ENCODE data around the gene PRPH. TPM values are rescaled to one million over a fixed set of nuclear protein-coding genes. Genes with fewer than 3 reads are reported as not detected.
"Not testable (repeated sequence)": the region's sequence is repeated elsewhere in the genome, so short reads cannot be mapped to it uniquely, and the experiment has no call there.

PRPH gene
- total RNA-seq, 3 donors from 2014 or later: not detected

GRCh38 chr12:49305762-49306510, 11.0 kb downstream of the PRPH start:
- Mint-ChIP-seq H3K36me3 (ENCODE audit: insufficient read depth) (no peaks in the 10 kb centered on the region), H3K27me3 (ENCODE audit: low read depth) (peaks cover 47% of the 10 kb centered on the region), H3K4me1 (ENCODE audit: low read depth) (peaks cover 4% of the 10 kb centered on the region), H3K4me3 (no peak overlapping the region), H3K9me3 (no peaks in the 10 kb centered on the region)
- no peak for DNase-seq
- ATAC-seq: no peak

GRCh38 chr12:49309386-49309785, 14.4 kb downstream of the PRPH start:
- DNase-seq (no peak), ATAC-seq (no peak)
- no peaks in the 10 kb centered on the region for H3K4me1 Mint-ChIP-seq (ENCODE audit: low read depth)
- H3K36me3 Mint-ChIP-seq (ENCODE audit: insufficient read depth): no peaks in the 10 kb centered on the region
- peaks cover 38% of the 10 kb centered on the region for H3K27me3 Mint-ChIP-seq (ENCODE audit: low read depth)
- no peak overlapping the region for H3K4me3 Mint-ChIP-seq
- no peaks in the 10 kb centered on the region for H3K9me3 Mint-ChIP-seq

DNA sequence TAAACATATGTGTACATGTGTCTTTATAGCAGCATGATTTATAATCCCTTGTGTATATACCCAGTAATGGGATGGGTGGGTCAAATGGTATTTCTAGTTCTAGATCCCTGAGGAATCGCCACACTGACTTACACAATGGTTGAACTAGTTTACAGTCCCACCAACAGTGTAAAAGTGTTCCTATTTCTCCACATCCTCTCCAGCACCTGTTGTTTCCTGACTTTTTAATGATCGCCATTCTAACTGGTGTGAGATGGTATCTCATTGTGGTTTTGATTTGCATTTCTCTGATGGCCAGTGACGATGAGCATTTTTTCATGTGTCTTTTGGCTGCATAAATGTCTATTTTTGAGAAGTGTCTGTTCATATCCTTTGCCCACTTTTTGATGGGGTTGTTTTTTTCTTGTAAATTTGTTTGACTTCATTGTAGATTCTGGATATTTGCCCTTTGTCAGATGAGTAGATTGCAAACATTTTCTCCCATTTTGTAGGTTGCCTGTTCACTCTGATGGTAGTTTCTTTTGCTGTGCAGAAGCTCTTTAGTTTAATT, 15.6 kb downstream of the PRPH start:
- H3K36me3 Mint-ChIP-seq (ENCODE audit: insufficient read depth); H3K9me3 Mint-ChIP-seq; DNase-seq; ATAC-seq; H3K4me1 Mint-ChIP-seq (ENCODE audit: low read depth); H3K4me3 Mint-ChIP-seq: not testable (repeated sequence)
- peaks cover 34% of the 10 kb centered on the region for H3K27me3 Mint-ChIP-seq (ENCODE audit: low read depth)

- H3K36me3 Mint-ChIP-seq (ENCODE audit: insufficient read depth): no peaks in the 10 kb centered on the region
- ATAC-seq (no peak), DNase-seq (no peak)
- no peaks in the 10 kb centered on the region for H3K4me1 Mint-ChIP-seq (ENCODE audit: low read depth)
- no peak overlapping the region for H3K4me3 Mint-ChIP-seq
- H3K9me3 Mint-ChIP-seq: no peaks in the 10 kb centered on the region
- H3K27me3 Mint-ChIP-seq (ENCODE audit: low read depth): peaks cover 12% of the 10 kb centered on the region
Observed at GRCh38 chr12:49314811-49315210, 19.9 kb downstream of the PRPH start.

DNA sequence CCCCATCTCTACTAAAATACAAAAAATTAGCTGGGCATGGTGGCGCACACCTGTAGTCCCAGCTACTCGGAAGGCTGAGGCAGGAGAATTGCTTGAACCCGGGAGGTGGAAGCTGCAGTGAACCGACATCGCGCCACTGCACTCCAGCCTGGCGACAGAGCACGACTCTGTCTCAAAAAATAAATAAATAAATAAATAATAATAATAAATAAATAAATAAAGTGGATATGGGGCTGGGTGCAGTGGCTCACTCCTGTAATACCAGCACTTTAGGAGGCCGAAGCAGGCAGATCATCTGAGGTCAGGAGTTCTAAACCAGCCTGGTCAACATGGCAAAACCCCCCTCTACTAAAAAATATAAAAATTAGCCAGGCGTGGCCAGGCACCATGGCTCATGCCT, 22.2 kb downstream of the PRPH start:
- not testable (repeated sequence) for H3K27me3 Mint-ChIP-seq (ENCODE audit: low read depth); H3K4me3 Mint-ChIP-seq; DNase-seq; H3K4me1 Mint-ChIP-seq (ENCODE audit: low read depth); ATAC-seq; H3K36me3 Mint-ChIP-seq (ENCODE audit: insufficient read depth); H3K9me3 Mint-ChIP-seq

- Mint-ChIP-seq H3K4me1 (ENCODE audit: low read depth) (peaks cover 17% of the 10 kb centered on the region), H3K4me3 (peak overlapping the region; percentile 48)
- H3K9me3 Mint-ChIP-seq; DNase-seq; H3K27me3 Mint-ChIP-seq (ENCODE audit: low read depth); ATAC-seq; H3K36me3 Mint-ChIP-seq (ENCODE audit: insufficient read depth): not testable (repeated sequence)
Observed at GRCh38 chr12:49320411-49321103, 25.6 kb downstream of the PRPH start.

DNA sequence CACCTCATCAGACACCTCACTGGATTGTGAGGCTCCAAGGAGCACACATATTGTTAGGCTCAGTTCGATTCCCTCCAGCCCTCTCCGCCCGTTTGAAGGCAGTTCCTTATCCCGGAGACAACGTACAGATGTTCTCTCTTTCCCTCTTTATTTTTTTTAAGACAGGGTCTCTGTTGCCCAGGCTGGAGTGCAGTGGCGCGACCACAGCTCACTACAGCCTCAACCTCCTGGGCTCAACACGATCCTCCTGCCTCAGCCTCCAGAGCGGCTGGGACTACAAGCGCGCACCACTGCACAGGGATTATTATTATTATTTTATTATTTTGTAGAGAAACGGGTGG, 27.4 kb downstream of the PRPH start:
- DNase-seq: no peak
- no peaks in the 10 kb centered on the region for H3K36me3 Mint-ChIP-seq (ENCODE audit: insufficient read depth)
- no peaks in the 10 kb centered on the region for H3K27me3 Mint-ChIP-seq (ENCODE audit: low read depth)
- no peak for ATAC-seq
- H3K4me3 Mint-ChIP-seq: peak overlapping the region; percentile 84
- H3K4me1 Mint-ChIP-seq (ENCODE audit: low read depth): peaks cover 17% of the 10 kb centered on the region
- no peaks in the 10 kb centered on the region for H3K9me3 Mint-ChIP-seq

- H3K9me3 Mint-ChIP-seq: no peaks in the 10 kb centered on the region
- DNase-seq (peak; percentile 95), ATAC-seq (peak; percentile 98 to 99)
- H3K4me3 Mint-ChIP-seq: peak within 1 kb of the TSS; percentile 84
- H3K27me3 Mint-ChIP-seq (ENCODE audit: low read depth): no peaks in the 10 kb centered on the region
- H3K36me3 Mint-ChIP-seq (ENCODE audit: insufficient read depth): no peaks in the 10 kb centered on the region
- H3K4me1 Mint-ChIP-seq (ENCODE audit: low read depth): peaks cover 17% of the 10 kb centered on the region
Observed at GRCh38 chr12:49322708-49323523, 28.0 kb downstream of the PRPH start, which contains the start of gene TROAP. Gene TROAP (plus strand): TSS chr12:49323255. CDS start chr12:49323609, 354 bp downstream.

- Mint-ChIP-seq H3K36me3 (ENCODE audit: insufficient read depth) (no peaks in the 10 kb centered on the region), H3K4me3 (peak overlapping the region; percentile 84), H3K27me3 (ENCODE audit: low read depth) (no peaks in the 10 kb centered on the region), H3K9me3 (no peaks in the 10 kb centered on the region), H3K4me1 (ENCODE audit: low read depth) (peaks cover 17% of the 10 kb centered on the region)
- no peak for DNase-seq
- ATAC-seq: no peak
Observed at GRCh38 chr12:49323524-49324097, 28.7 kb downstream of the PRPH start.

GRCh38 chr12:49325606-49326005, 30.7 kb downstream of the PRPH start:
- H3K36me3 Mint-ChIP-seq (ENCODE audit: insufficient read depth): no peaks in the 10 kb centered on the region
- H3K4me3 Mint-ChIP-seq: no peak overlapping the region
- H3K9me3 Mint-ChIP-seq: no peaks in the 10 kb centered on the region
- H3K27me3 Mint-ChIP-seq (ENCODE audit: low read depth): no peaks in the 10 kb centered on the region
- DNase-seq (no peak), ATAC-seq (no peak)
- peaks cover 17% of the 10 kb centered on the region for H3K4me1 Mint-ChIP-seq (ENCODE audit: low read depth)

GRCh38 chr12:49327368-49327767, 32.4 kb downstream of the PRPH start:
- Mint-ChIP-seq H3K9me3 (no peaks in the 10 kb centered on the region), H3K36me3 (ENCODE audit: insufficient read depth) (no peaks in the 10 kb centered on the region), H3K4me3 (no peak overlapping the region), H3K27me3 (ENCODE audit: low read depth) (peaks cover 17% of the 10 kb centered on the region), H3K4me1 (ENCODE audit: low read depth) (peaks cover 8% of the 10 kb centered on the region)
- DNase-seq (no peak), ATAC-seq (no peak)

DNA sequence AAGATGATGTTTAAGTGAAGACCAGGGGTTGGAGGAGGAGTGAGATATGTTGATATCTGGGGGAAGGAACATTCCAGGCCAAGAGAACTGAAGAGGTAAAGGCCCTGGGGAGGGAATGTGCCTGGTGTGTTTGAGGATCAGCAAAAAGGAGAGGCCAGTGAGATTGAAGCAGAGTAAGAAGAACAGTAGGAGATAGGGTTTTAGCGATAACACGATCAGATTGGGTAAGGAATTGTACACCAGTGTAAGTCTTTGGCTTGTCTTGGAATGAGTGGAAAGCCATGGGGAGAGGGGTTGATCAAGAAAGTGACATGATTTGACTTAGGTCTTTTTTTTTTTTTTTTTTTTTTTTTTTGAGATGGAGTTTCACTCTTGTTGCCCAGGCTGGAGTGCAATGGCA, 32.9 kb downstream of the PRPH start:
- H3K4me1 Mint-ChIP-seq (ENCODE audit: low read depth): peaks cover 7% of the 10 kb centered on the region
- no peaks in the 10 kb centered on the region for H3K36me3 Mint-ChIP-seq (ENCODE audit: insufficient read depth)
- no peak overlapping the region for H3K4me3 Mint-ChIP-seq
- DNase-seq (no peak), ATAC-seq (no peak)
- H3K27me3 Mint-ChIP-seq (ENCODE audit: low read depth): peaks cover 22% of the 10 kb centered on the region
- no peaks in the 10 kb centered on the region for H3K9me3 Mint-ChIP-seq

- Mint-ChIP-seq H3K9me3 (no peaks in the 10 kb centered on the region), H3K4me1 (ENCODE audit: low read depth) (peaks cover 2% of the 10 kb centered on the region), H3K4me3 (no peak overlapping the region), H3K36me3 (ENCODE audit: insufficient read depth) (no peaks in the 10 kb centered on the region), H3K27me3 (ENCODE audit: low read depth) (peaks cover 29% of the 10 kb centered on the region)
- ATAC-seq: no peak
- DNase-seq: no peak
Observed at GRCh38 chr12:49328816-49329215, 33.9 kb downstream of the PRPH start.

- Mint-ChIP-seq H3K4me1 (ENCODE audit: low read depth) (peaks cover 6% of the 10 kb centered on the region), H3K9me3 (no peaks in the 10 kb centered on the region), H3K27me3 (ENCODE audit: low read depth) (peaks cover 40% of the 10 kb centered on the region), H3K36me3 (ENCODE audit: insufficient read depth) (no peaks in the 10 kb centered on the region), H3K4me3 (no peak overlapping the region)
- ATAC-seq (no peak), DNase-seq (no peak)
Observed at GRCh38 chr12:49330032-49330619, 35.2 kb downstream of the PRPH start.
